HG02970 (cell line): Measurements from ENCODE around the gene STXBP3.
"Not testable (repeated sequence)": the region's sequence is repeated elsewhere in the genome, so short reads cannot be mapped to it uniquely, and the experiment has no call there.

Experiments
- ATAC-seq: cut with Tn5 transposase; IDR thresholded peaks from one replicate; pipeline ENCODE4 v1.9.1; 2021; ENCODE audit warnings: mild to moderate bottlenecking, moderate library complexity, moderate number of reproducible peaks; ENCODE audit not compliant: unreplicated experiment, low FRiP score

STXBP3 gene, protein sequence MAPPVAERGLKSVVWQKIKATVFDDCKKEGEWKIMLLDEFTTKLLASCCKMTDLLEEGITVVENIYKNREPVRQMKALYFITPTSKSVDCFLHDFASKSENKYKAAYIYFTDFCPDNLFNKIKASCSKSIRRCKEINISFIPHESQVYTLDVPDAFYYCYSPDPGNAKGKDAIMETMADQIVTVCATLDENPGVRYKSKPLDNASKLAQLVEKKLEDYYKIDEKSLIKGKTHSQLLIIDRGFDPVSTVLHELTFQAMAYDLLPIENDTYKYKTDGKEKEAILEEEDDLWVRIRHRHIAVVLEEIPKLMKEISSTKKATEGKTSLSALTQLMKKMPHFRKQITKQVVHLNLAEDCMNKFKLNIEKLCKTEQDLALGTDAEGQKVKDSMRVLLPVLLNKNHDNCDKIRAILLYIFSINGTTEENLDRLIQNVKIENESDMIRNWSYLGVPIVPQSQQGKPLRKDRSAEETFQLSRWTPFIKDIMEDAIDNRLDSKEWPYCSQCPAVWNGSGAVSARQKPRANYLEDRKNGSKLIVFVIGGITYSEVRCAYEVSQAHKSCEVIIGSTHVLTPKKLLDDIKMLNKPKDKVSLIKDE

DNA sequence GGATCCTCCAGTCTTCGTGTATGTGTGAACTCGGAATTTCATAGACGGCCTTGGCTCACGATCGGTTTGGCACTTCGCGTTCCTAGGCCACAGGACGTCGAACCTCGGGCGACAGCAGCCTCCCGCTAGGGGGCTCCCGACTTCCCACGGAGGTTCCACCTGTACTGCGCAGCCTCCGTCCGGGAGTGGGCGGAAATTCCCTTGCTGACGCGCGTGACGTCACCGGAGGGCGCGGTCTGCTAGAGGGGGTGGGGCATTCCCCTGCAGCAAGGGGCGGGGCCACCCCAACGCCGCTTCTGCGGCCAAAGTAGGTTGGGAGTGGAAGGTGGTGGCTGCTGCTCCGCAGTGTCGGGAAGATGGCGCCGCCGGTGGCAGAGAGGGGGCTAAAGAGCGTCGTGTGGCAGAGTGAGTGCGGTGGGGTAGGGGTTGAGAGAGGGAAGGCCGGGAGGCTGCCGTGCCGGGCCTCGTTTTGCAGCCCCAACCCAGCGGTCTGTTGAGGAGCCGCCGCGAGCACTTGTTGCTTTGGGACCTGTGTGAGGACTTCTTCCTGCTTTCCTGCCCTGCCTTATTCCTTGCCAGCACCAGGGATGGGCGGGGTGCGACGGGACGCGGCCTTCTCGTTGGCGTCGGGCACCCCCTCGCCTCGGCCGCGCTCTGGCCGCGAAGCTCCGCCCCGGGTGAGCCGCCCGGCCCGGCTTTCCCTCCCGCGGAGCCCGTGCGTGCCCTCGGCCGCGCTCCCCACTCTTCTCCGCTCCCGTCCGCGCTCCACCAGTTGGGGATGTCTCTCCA lies at the start of gene STXBP3:
Gene STXBP3, plus strand, starts transcription at position 293 of the 789 bp plus-strand sequence. Its CDS starts 64 bp downstream, at position 357.
- peak; percentile 95 for ATAC-seq

DNA sequence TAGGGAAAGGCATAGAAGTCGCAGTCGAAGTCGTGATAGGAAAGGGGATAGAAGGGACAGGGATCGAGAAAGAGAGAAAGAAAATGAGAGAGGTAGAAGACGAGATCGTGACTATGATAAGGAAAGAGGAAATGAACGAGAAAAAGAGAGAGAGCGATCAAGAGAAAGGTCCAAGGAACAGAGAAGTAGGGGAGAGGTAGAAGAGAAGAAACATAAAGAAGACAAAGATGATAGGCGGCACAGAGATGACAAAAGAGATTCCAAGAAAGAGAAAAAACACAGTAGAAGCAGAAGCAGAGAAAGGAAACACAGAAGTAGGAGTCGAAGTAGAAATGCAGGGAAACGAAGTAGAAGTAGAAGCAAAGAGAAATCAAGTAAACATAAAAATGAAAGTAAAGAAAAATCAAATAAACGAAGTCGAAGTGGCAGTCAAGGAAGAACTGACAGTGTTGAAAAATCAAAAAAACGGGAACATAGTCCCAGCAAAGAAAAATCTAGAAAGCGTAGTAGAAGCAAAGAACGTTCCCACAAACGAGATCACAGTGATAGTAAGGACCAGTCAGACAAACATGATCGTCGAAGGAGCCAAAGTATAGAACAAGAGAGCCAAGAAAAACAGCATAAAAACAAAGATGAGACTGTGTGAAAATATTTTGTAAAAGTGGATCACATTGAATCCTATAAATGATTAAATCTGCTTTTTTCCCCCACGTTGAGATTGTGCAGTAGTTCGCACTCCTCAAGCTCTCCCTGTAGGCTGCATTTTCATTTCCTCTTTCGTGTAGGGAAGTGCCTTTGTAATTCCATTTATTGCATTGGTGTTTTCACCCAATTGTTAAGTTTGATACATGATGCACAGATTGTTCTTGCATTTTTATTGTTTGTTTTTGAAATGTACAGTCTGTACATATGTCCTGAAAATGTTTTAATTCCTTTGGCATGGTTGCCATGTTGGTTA lies 46.8 kb upstream of the STXBP3 start:
- ATAC-seq = no peak

- ATAC-seq = no peak
Observed at GRCh38 chr1:108701176-108701849, 45.2 kb upstream of the STXBP3 start.

DNA sequence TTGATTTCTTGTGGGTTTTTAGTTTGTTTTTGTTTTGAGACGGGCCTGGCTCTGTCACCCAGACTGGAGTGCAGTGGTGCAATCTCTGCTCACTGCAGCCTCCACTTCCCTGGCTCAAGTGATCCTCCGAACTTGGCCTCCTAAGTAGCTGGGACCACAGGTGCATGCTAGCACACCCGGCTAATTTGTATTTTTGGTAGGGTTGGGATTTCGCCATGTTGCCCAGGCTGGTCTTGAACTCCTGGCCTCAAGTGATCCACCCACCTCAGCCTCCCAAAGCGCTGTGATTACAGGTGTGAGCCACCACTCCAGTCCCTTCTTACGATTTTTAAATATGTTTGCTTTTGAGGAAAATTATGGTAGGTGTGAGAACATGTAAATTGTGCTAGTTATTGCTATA lies 44.4 kb upstream of the STXBP3 start:
- not testable (repeated sequence) for ATAC-seq

- ATAC-seq = no peak
Observed at GRCh38 chr1:108703939-108704338, 42.5 kb upstream of the STXBP3 start.

GRCh38 chr1:108704496-108704895 lies 42.0 kb upstream of the STXBP3 start:
- no peak for ATAC-seq

GRCh38 chr1:108706643-108707042 lies 39.8 kb upstream of the STXBP3 start:
- no peak for ATAC-seq

- ATAC-seq = no peak
Observed at GRCh38 chr1:108708691-108709660, 37.5 kb upstream of the STXBP3 start.

DNA sequence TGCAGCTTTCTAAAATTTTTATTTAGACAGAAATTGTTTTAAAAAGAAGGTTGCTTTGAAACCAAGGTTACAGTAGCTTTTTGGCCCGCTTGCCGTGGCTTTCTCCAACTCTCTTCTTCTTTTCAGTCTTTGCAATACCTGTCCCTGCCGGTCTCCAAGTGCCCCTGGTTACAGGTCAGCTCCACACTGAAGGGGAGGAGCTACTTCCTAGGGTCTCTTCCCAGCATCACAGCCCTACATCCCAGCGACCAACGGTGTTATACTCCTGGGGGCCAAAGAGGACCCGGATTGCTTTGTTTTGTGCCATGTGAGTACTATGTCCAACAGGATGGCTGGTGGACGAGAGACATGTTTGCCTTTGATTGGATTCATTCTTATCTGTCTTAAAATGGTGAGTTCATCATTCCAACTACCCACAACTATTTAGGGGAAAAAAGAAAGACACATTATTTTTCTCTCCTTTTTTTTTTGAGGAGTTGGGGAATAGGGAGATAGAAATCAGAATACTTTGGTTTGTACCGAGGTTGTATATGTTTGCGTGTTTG lies 33.8 kb upstream of the STXBP3 start, which contains the start of gene FNDC7:
Gene FNDC7, plus strand, starts transcription at position 303 of the 545 bp plus-strand sequence. Its CDS starts 26 bp downstream, at position 329.
- ATAC-seq = no peak

DNA sequence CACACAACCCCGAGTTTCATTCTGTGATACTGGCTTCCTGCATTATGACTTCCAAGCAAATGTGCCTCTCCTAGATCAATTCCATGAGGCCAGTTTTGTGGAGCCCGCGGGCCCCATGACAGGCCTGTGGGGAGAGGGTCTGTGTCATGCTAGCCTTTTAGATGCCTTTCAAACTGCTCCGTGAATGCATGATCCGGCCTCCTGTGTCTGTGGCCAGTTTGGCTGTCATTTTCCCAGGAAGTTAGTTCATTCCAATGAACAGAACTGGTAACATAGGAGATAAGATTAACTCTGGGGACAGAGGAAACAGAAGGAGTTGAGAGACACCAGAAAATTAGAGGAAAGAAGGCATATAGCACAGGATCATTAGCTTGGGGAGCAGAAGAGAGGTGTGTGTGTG lies 30.5 kb upstream of the STXBP3 start:
- ATAC-seq = no peak

GRCh38 chr1:108716437-108717230 lies 29.8 kb upstream of the STXBP3 start:
- ATAC-seq = no peak

- no peak for ATAC-seq
Observed at GRCh38 chr1:108717774-108718316, 28.6 kb upstream of the STXBP3 start.

DNA sequence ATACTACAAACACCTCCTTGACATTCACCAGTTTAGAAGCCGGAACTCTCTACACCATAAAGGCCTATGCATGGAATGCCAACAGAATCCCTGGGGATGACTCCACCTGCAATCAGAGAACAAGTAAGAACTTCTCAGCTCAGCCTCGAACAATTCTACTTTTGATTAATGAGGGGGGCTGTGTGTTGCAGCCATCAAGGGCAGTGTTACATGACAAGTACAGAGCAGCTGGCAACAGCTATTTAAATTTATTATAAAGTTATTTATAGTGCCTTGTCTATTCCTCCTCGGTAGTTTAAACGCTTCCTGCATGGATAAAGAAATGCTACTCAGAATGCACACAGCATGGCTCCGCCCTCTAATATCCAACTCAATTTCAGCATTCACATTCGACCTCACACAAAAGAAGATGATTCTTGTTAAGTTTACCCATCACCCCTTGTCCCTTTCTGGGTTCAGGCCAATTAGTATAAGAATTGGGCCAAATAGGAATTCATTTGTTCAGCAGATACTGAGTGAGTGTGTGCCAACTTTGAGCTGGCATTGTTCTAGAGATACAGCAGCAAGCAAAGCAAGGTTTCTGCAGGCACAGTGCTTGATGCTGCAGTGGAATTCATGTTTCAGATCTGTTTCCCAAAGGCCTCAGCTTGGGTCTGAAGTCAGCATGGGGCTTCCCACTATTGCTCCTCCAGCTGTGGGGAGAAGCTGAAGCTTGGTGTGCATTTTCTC lies 27.4 kb upstream of the STXBP3 start:
- ATAC-seq = no peak

DNA sequence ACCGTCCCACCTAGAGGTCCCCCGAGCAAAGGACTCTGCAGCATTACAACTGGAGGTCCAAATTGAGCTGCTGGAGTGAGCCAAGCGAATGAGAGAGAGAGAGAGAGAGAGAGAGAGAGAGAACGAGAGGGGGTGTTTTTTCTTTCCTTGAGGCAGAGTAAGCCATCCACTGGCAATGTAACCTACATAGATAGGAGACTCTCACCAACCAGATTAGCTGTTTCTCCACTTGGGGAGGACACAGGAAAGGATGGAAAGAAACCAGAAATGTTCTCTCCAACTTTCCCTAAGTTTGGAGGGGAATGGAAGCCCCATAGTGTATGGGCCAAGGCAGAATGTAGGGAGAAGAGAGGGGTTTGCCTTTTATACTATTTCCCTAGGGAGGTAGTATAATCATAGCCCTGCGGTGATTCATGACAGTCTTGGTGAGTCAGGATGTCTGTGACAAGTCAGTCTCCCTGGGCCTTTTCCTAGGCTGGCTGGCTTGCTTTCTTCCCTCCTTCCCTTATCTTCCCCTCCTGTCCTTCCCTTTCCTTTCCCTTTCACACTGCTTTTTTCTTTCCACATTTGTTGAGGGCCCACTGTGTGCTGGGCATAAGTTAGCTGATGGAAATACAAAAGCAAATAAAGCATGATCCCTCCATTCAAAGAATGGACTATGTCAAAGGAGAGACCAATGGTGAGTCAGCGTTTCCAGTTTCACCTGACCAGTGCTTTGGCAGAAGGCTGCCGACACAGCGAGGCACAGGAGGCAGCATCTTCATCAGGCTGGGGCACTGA lies 26.6 kb upstream of the STXBP3 start:
- ATAC-seq = no peak

DNA sequence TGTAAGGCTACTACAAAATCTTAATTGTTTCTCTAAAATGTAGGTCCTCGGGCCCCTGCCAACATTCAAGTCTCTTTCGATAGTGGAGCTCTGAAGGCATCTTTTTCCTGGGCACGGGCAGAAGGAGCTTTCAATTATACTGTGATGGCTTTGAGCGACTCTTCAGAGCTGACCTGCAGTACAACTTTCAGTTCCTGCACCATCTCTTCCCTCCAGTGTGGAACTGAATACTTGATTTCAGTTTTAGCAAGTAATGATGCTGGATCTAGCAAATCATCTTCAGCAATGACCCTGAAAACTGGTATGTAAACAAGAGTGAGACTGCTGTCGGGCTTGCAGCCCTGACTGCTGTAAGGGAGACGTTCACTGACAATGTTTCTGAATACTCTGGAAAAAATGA lies 24.2 kb upstream of the STXBP3 start:
- no peak for ATAC-seq

GRCh38 chr1:108725906-108726305 lies 20.6 kb upstream of the STXBP3 start:
- no peak for ATAC-seq
